ENCODE results near the gene YJEFN3.

YJEFN3 gene

GRCh38 chr19:19558055-19558454 lies 29.3 kb downstream of the YJEFN3 start:
- DNase-seq: no peak

- no peak for DNase-seq
Observed at GRCh38 chr19:19558636-19559035, 29.9 kb downstream of the YJEFN3 start.

DNA sequence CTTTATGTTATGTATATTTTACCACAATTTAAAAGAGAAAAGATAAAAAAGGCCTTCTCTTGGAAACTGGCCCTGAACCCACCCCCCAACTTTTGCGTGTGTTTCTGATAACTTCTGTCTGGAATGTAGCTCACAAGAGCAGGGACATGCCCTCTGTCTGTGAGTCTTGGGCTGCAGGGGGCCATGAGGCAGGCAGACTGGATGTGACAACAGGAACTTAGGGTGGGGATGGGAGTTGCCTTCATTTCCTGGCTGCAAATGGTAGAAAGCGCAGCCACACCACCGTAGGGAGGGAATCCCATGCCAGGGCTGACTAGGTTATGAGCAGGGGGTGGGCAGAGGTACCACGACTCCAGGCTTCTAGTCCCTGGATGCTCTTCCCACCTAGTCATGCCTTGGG lies 31.2 kb downstream of the YJEFN3 start:
- DNase-seq: no peak

DNA sequence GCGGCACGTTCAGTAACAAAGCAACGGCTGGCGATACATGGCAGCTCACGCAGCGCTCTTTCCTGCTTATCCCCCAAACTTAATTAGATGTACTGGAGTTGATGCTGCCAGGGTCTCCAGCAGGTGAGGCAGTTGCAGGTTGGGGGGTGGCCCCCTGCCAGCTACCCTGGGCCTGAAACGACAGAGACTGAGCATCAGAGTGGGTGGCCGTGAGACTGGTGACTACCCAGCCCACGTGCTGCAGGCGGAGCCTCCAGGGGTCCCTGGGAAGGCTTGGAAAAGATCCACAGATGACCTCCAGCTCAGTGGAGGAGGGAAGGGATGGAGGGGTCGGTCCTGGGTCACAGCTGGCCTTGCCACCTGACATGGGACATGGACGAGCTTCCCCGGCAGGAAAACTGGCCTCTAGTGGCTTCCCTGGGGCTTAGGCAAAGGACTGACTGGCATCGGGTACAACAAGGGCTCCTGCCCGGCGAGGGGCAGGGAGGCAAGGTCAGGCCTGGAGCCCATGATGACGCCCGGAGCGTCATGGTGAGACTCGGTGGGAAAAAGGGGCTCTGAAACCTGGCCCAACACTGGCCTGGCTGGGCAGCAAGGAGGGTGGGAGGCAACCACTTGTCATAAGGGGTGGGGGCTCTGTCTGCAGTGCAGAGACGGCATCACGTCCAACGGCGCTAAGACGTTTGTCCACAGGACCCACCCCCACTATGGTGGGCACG lies 33.4 kb downstream of the YJEFN3 start:
- DNase-seq: no peak

DNA sequence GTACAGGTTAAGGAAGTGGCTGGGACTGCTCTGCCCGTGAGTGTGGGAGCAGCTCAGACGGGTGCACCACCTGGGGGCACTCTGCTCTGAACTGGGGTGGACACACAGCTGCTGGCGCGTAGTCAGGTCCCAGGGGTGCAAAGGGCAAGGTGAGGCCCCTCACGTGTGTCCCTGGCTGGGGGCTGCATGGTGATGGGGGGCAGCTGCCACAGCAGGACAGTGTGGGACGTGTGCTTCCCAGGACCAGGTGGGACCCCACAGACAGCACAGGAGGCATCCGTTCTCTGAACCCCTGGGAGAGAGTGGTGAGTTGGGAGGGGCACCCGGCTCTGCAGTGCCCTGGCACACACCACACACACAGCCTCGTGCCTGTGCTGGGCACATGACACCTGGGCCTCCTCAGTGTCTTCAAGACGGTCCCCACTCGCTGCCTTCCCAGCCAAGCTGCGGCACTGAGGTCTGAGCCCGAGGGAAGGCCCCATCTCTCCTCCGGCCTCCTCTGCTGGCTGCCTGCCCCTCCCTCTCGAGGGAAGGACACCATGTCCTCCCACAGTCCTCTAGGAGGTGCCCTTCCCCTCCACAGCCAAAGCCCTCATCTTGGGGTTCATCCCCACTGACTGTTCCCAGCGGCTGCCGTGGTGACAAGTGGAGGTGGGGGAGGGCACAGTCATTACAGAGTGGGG lies 34.1 kb downstream of the YJEFN3 start:
- peak; percentile 23 for DNase-seq

GRCh38 chr19:19563348-19563848 lies 34.7 kb downstream of the YJEFN3 start:
- DNase-seq: no peak

DNA sequence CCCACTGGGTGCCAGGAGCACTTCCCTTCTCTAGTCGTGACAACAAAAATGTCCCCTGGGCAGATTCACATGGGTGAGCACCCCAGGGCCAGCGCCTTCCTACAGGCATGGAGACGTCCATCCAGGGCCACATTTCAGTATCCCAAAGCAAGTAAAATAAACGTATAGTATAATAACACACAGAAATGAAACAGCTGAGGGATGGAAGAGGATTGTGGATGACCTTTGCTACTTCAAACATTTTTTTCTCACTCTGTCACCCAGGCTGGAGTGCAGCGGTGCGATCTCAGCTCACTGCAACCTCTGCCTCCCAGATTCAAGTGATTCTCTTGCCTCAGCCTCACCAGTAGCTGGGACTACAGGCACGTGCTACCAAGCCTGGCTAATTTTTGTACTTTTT lies 37.6 kb downstream of the YJEFN3 start:
- no peak for DNase-seq

DNA sequence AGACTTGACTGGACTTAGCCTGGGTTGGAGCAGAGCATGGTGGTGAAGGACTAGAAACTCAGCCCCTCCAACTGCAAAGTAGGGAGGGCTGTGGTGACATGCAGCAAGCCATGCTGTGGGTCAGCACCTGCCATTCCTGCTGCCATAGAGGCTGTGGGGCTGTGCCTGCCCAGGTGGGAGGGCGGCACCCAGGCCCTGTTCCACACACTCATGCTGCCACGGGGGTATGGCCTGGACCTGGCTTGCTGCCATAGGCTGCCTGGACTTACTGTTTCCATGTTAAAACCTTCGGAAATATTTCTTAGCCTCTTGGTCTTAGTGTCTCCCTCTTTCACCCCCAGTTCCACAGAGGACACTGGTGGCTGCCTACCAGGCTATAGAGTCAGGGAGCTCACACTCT lies 38.7 kb downstream of the YJEFN3 start:
- DNase-seq: no peak

- no peak for DNase-seq
Observed at GRCh38 chr19:19568802-19569756, 40.4 kb downstream of the YJEFN3 start.

- no peak for DNase-seq
Observed at GRCh38 chr19:19570571-19570970, 41.9 kb downstream of the YJEFN3 start.

DNA sequence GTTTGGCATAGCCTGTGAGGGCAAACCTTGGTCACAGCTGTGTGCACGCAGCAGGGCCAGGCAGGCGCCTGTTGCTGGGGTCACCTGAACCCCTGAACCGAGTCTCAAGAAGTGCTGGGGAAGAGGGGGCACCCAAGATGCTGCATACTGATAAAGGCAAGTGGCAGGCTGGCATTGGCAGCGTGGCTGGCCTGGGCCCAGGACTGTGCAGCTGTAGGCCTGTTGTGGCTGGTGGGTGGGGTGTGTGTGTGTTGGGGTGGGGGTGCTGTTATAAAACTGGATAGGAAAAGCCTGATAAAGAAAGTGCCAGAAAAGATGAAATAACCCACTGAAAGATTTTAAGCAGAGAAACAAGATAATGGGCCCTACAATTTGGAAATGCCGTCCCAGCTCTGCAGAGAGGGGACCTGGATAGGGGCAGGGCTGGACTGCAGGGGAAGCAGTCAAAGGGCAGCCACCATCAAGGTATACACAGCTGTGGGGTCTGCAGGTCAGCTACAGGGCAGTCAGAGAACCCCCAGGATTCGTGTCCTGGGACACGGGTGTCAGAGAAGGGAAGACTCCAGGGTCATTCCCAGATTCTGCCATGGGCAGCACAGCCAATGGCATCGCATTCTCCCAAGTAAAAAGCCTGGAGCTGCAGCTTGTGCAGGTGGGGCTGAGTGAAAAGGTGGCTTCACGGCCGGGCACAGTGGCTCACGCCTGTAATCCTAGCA lies 42.5 kb downstream of the YJEFN3 start:
- DNase-seq: no peak

DNA sequence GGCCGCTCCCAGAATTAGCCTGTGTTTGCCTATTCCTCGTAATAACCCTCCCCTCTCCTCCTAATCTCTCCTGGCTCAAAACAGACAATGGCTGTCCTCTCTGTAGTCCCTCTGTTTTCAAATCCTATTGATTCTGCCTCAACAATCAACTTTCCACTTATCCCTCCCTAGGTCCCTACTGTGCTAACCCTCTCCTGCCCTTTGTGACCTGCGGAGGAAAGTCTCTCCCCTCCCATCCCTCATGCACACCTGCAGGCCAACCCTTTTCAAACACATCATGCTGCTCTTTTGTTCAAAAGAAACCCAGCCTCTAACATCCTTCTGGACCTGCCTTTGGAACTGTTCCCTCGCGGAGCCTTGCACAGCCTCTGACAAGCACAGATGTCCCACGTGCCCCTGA lies 46.7 kb downstream of the YJEFN3 start:
- DNase-seq: no peak

DNA sequence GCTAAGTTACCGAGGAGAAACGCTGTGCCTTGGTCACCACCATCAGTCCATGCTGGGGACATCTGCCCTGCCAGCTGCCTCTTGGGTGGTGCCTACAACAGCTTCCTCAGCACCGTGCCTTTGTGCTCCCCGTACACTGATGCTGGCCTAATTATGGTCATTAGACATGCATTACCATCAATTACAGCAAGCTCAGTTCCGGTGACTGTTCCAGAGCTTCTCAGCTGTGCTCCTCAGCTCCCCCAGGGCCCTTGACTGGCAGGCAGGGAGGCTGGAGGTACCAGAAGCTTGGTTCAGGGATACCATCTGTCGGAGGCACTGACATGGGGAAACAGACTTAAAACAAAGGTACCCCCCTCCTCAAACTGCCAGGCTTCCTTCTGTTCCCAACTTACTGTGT lies 49.5 kb downstream of the YJEFN3 start:
- DNase-seq: no peak

GRCh38 chr19:19579533-19580361 lies 51.0 kb downstream of the YJEFN3 start:
- DNase-seq: no peak

DNA sequence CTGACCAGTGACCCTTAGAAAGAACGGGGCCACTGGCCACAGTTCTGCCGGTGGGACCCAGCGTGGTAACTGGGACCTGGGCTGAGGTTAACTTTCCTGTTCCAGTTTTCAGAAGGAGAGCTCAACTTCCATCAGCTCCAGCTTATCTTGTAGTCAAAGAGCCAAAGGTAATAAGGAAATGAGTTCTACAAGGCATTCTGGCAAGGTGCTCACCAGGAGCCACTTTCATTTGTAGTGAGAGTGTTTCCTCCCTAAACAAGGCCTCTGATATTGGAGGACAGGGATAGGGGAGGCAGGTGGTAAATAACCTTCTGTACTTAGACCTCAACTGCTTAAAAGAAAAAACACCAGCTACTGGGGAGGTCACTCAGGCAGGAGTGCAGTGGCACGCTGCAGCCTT lies 51.7 kb downstream of the YJEFN3 start:
- DNase-seq: no peak

DNA sequence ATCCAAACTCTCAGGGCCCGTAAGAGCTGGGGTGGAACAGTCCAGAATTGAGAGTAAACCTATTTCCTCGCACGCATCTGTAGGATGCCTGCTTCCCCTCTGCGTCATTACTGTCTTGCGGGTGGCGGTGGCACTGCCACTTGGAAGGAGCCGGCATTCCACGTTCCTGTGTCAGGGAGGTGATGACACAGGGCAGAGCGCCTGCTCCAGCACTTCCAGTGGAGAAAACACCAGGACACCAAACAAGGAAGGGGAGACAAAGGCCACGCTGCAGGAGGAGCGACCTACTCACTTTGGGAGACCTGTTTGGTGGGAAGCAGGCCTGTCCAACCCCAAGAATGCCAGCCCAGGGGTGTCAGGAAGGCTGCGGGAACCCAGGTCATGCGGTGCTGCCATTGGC lies 52.7 kb downstream of the YJEFN3 start:
- DNase-seq: no peak

GRCh38 chr19:19582471-19582870 lies 53.8 kb downstream of the YJEFN3 start:
- no peak for DNase-seq

GRCh38 chr19:19584356-19584755 lies 55.6 kb downstream of the YJEFN3 start:
- no peak for DNase-seq

Data from MV-4-11 (cell line).